HEK293 (cell line): ENCODE data around the gene RORB.

Source experiments
- CTCF ChIP-seq: fragments of 450-650 bp; formaldehyde crosslinking; IDR thresholded peaks from 2 replicates; pipeline ENCODE4 v1.5.1; 2016; ENCODE audit warnings: missing biosample characterization, missing genetic modification characterization
- ELK4 ChIP-seq: IDR thresholded peaks from 2 replicates; pipeline ENCODE4 v1.6.1; 2011; ENCODE audit warnings: mild to moderate bottlenecking, low read depth, low read length, borderline replicate concordance
- PRDM1 ChIP-seq: fragments of 450-650 bp; formaldehyde crosslinking; IDR thresholded peaks from 2 replicates; pipeline ENCODE4; 2016; ENCODE audit warnings: missing biosample characterization, missing genetic modification characterization
- ZNF114 ChIP-seq: fragments of 450-650 bp; formaldehyde crosslinking; IDR thresholded peaks from 2 replicates; pipeline ENCODE4 v1.5.0; 2017; ENCODE audit warnings: missing biosample characterization, missing genetic modification characterization
- ZNF214 ChIP-seq: fragments of 450-650 bp; formaldehyde crosslinking; IDR thresholded peaks from 2 replicates; pipeline ENCODE4 v1.5.1; 2017; ENCODE audit warnings: missing biosample characterization, mild to moderate bottlenecking, missing genetic modification characterization, borderline replicate concordance
- ZNF221 ChIP-seq: fragments of 450-650 bp; formaldehyde crosslinking; IDR thresholded peaks from 2 replicates; pipeline ENCODE4 v1.5.1; 2017; ENCODE audit warnings: missing biosample characterization, missing genetic modification characterization, borderline replicate concordance
- ZNF335 ChIP-seq: fragments of 450-650 bp; formaldehyde crosslinking; conservative IDR thresholded peaks from 2 replicates; pipeline ENCODE4 v1.5.1; 2016; ENCODE audit warnings: missing biosample characterization, missing genetic modification characterization
- ZNF350 ChIP-seq: fragments of 450-650 bp; formaldehyde crosslinking; IDR thresholded peaks from 2 replicates; pipeline ENCODE4 v1.5.0; 2017; ENCODE audit warnings: missing biosample characterization, mild to moderate bottlenecking, missing genetic modification characterization
- ZNF354C ChIP-seq: fragments of 450-650 bp; formaldehyde crosslinking; IDR thresholded peaks from 2 replicates; pipeline ENCODE4 v1.5.1; 2016; ENCODE audit warnings: missing biosample characterization, missing genetic modification characterization, low read depth, borderline replicate concordance
- ZNF501 ChIP-seq: fragments of 450-650 bp; formaldehyde crosslinking; IDR thresholded peaks from 2 replicates; pipeline ENCODE4 v1.5.1; 2016; ENCODE audit warnings: missing biosample characterization, missing genetic modification characterization
- ZNF580 ChIP-seq: fragments of 450-650 bp; formaldehyde crosslinking; IDR thresholded peaks from 2 replicates; pipeline ENCODE4 v1.5.1; 2016; ENCODE audit warnings: missing biosample characterization, missing genetic modification characterization
- ZNF639 ChIP-seq: fragments of 450-650 bp; formaldehyde crosslinking; IDR thresholded peaks from 2 replicates; pipeline ENCODE4 v1.5.1; 2016; ENCODE audit warnings: missing biosample characterization, missing genetic modification characterization

GRCh38 chr9:74610523-74611061 is 113.5 kb downstream of the RORB start:
- no peak for TF ChIP-seq ZNF221 (tag by site-specific recombination)
- TF ChIP-seq CTCF (tag by site-specific recombination) = no peak
- no peak for TF ChIP-seq ZNF214 (tag by site-specific recombination)
- no peak for TF ChIP-seq ZNF580
- no peak for TF ChIP-seq ZNF350 (tag by site-specific recombination)
- no peak for TF ChIP-seq PRDM1 (tag by site-specific recombination)
- TF ChIP-seq ZNF335 = no peak
- no peak for TF ChIP-seq ZNF354C (tag by site-specific recombination)
- no peak for TF ChIP-seq ZNF501 (tag by site-specific recombination)
- TF ChIP-seq ELK4 = no peak
- TF ChIP-seq ZNF114 = no peak
- no peak for TF ChIP-seq ZNF639 (tag by site-specific recombination)
